Activated CD4-positive, alpha-beta T cell treated with anti-CD3 and anti-CD28 coated beads, Interleukin-2, Interleukin-6, amounts not matched to agents 100 ng/mL and 50 ng/mL, durations not matched to agents 16 hours and 8 hours (primary cell): ENCODE measurements around the gene SMAD3.

ENCODE experiments used
- DNase-seq: peaks from one replicate; pipeline ENCODE4 v3.0.0-alpha.2; 2020

SMAD3 gene

DNA sequence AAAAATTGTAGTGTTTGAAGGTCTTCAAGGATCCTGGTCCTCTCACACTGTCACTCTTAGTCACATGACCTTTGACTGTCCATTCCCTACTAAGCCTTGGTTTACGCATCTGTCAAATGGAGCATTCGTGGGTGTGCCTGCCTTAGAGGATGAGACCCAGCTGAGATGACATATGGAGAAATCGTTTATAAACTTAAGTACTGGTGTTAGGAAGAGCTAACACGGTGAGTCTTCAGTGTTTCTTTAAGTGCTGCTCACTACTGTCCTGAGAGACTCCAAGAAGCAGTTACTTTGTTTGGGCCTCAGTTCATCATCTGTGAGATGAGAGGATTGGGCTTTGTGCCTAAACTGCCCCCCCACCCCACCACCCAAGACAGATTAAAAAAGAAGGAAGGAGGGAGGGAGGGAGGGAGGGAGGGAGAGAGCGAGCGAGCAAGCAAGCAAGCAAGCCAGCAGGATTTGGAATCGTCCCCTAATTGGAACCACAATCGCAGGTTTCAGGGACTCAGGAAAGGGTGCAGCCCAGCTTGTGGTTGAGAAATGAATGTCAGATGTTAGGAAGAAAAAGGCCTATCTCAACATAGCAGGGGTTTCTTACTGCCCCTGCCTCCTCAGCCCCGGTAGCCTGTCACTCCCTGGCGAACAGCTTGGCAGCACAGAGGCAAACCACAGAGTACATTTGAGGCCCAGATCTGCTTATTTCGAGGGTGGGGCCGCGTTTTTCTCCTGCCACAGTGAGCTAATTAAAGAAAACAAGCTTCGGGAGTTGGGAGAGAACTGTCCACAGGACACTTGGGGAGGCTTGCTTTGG is 32.7 kb downstream of the SMAD3 start:
- DNase-seq: peak; percentile 64

DNA sequence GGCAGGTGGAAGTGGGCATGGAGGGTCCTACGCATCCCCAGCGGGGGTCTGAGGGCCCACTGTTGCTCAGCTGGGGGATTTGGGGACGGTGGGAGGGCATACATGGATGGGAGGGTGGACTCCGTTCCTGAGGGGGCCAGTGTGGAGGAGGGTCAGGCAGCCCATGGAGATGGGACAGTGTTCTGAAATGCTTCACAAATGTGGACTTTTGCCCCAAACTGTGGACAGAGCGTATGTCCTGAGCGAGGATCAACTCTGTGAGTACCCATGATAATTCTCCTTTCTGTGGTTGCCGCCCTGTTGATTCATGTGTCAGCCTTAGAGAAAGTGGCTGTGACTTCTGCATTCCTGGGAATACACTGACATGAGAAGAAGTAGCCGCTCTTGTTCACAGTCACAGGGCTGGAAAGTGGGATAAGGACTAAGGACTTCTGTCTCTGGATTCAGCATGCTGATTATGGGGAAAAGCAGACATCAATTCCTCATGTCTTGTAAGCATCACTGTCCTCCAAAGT is 33.4 kb downstream of the SMAD3 start:
- no peak for DNase-seq

DNA sequence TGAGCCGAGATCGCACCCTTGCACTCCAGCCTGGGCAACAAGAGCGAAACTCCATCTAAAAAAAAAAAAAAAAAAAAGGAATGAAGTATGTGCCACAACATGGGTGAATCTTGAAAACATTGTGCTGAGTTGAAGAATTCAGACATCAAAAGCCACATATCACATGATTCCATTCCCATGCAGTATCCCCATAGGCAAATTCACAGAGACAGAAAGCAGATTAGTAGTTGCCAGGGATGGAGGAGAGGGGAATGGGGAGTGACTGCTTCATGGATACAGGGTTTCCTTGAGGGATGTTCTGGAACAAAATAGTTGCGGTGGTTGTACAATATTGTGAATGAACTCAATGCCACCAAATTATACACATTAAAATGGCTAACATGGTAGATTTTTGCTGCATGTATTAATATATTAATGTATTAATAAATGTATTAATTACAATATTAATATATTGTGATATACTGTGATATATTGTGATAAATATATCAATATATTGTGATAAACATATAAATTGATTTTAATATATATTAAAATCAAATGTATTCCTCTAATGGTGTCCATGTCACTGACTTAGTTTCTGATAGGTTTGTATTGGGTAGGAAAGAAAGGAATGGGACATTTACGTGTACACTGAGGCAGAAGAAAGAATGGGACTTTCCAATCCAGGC is 34.9 kb downstream of the SMAD3 start:
- DNase-seq: no peak

DNA sequence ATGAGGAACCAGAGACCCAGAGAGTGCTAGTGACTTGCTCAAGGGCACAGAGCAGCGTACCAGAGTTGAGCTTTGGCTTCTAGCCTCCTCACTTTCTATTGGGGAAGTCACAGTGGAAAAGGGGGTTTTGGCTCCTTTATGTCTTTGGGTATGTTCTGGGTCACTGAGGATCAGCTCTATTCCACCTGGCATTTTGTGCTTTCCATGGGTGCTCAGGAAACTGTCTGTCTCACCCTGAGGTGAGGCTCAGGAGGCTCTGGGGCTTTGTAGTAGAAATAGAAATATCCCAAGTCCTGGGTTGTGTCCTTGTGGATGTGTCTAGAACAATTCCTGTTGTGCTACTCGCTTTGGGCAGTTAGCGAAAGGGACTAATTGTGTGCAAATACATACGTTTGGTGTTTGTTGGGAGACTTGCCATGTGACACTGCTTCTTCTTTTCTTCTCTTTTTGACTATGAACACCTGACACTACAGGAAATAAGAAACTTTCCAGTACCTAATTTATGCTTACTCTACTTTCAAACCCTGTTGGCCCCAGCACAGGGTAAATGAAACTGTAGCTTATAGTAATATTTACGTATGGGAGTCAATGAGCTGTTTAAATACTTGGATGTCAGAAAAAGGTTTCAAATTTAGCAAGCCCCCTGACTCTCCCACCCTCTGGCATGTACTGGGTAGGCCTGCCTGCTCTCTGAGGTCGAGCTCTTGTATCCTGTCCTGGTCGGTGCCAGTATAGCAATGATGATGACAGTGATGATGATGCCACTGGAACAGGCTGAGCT is 35.6 kb downstream of the SMAD3 start:
- DNase-seq: peak; percentile 94

DNA sequence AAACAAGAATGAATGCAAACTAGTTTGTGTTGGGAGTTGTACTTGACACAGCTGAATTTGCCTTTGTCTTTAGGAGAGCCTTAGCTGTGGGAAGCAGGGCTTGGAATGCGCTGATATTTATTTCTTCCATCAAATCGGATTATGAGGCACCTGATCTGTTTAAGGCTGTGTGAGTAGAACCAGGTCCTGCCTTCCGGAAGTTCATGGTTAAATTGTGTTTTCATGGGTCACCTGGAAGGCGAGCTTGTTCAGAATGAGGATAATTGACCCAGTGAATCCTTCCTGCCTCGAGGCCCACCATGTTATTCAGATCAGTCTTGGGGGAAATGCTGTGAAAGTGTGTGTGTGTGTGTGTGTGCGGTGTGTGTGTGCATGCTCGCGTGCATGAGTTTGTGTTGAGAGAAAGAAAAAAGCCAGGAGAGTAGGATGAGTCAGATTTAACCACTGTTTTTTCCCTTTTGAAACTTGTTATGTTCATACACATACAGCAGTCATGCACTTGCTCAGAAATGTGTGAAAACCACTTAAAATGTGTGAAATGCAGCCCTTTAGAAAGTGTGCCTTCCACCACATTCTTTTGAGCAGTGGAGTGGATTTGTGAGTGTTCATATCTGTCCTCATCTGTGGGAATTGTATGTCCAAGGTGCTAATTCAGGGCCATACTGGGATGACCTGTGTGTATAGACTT is 36.7 kb downstream of the SMAD3 start:
- DNase-seq: peak; percentile 89

DNA sequence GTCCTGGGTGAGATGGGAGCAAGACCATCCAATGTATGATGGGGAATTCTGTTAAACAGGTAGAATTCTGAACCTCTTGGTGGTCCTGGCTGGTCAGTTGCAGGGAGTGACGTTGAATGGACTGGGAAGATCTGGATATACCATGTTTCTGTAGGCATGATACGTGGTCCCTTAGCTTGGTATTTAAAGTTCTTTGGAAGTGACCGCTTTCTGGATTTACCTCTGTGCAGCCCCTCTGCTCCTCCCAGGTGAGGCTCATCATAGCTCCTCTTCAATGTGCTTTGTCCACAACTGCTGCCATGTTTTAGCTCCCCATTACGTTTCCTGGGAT is 37.2 kb downstream of the SMAD3 start:
- DNase-seq: no peak

DNA sequence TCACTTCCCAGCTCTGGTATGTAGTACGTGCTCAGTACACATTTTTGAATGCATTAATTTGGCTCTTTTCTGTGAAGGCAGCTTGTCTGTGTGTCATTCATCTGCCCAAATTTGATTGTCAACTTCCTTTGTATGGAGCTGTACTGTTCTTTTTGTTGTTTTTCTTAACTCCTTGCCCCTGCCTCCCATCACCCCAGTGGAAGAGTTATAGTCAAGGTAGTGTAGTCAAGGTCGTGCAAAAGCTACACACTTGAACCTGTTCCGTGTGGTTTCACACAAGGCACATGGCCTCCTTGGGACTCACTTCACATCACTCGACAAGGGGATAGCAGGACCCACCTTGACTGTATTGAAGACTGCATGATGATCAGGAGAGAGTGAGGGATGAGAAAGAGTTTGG is 37.6 kb downstream of the SMAD3 start:
- no peak for DNase-seq

DNA sequence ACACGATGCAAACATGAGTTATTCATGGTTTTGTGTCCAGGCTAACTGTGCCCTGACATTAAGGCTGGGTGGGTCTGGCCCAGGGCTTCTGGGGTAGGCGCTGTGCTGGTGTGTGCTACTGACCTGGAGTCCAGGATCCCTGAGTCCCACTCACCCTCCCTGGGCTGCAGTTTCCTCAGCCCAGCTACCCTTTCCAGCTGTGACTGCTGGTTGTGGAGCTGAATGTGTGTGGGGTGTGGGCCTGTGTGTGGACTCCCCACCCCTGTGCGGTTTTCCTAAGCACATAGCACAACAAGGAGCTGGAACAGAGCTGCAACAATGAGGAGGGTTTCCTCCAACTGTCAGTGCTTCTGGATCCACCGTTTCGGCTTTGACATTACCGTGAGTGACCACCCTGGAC is 38.0 kb downstream of the SMAD3 start:
- DNase-seq: no peak

DNA sequence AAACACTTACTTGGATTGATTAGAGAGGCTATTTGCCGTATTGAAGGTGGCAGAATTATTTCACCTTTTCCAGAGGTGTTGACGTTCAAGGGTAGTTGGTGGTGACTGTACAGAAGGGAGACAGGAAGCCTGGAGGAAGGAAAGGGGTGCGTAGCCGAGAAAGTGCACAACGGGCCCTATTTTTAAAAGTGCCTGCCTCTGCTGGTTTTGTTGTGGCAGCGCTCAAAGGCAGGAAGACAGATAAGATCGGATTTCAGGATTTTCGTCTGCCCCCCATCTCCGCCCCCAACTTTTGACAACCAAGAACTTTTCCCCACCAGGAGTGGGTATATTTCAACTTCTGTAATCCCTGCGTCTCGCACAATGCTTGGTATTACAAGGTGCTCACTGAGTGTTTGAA is 38.5 kb downstream of the SMAD3 start:
- no peak for DNase-seq

DNA sequence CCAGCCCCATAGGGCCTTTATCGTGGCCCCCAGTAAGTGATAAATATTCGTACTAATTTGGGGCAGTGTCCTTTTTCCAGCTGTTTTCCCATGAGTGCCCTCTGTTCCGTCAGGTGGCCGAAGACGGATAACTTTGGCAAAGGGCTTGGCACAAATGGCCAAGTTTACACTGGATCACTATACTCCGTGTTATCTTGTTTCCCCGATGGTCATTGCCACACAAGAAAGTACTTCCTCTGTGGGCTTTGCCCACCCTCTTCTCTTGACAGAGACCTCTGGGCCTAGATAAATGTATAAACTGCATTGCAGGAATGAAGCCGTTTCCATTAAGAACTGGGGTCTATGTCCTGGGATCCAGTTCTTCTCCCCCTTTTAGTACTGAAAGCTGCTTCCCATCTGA is 39.1 kb downstream of the SMAD3 start:
- no peak for DNase-seq

DNA sequence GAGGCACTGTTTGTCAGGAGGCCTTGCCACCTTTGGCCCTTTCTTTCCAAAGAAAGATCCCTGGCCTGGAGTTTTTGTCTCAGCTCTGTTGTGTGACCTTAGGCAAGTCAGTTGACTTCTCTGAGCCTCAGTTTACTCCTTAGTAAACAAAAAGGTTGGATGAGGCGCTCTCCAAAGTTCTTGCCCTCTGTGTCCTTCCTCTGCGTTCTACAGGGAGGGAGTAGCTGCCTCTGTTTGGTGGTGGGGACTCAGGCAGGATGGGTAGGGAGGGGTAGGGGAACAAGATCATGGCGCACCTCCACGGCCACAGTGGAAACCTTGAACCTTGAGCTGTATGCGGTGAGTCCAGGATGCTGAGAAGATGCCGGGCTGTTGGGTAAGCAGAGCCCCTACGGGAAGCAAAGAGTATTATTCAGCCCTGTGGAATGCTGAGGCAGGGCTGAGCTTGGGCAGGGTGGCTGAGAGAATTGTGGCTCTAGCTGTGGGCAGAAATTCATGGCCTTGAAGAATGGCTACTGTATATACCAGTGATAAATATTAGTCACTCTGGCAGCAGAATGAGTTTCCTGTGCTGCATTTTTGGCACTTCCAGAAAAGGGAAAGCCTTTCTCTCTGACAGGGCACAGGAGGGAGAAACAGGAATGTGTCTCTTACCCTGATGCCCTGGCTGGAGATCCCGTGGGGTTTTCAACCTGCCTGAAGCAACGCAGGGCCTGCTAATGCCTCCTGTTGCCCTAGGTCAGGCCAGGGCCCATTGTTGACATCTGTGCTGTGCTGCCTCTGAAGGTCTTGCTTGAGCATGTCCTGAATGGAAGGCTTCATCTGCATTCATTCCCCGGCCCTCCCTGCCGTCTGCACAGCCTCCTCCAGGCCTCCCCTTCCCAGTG is 39.9 kb downstream of the SMAD3 start:
- DNase-seq: no peak

DNA sequence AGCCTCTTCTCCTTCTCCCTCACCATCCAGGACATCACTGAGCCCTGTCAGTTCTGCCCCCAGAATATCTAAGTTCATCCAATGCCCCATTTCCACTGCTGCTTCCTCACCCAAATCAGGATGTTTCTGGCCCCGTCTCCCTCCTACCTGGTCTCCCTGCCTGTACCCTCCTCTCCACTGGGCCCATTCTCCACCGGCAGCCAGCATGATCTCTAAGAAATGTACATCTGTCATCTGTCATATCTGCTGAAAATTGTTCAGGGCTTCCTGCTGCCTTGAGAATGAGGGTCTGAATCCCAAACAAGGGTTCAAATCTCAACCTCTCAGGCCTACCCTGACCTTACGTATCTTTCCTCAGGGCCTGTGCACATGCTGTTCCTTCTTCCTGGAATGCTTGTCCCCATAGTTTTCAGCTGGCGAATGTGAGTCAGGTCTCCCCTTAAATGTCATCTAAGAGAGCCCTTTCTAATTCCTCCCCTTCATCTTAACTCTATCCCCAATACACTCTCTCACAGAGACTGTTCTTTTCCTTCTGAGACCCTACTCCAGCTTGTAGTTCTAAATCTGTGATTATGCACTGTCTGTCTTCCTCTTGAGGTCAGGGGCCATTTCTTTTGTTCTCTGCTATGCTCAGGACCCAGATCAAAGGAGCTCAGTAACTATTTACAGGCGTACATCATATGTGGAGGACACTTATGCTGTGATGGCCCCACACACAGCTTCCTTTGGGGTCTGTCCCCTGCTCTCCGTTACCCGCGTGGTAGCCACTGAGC is 40.8 kb downstream of the SMAD3 start:
- DNase-seq: no peak

DNA sequence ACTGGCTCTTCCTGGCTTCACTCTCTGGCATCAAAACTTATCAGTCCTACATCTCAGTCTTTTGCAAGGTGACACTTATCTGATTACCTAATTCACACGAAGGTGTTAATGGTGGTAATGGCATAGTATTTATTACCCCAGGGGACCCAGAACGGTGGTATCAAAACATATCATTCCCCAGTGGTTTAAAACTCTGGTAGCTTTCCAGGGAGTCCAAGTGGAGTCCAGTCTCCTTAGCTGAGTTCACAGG is 41.3 kb downstream of the SMAD3 start:
- no peak for DNase-seq

DNA sequence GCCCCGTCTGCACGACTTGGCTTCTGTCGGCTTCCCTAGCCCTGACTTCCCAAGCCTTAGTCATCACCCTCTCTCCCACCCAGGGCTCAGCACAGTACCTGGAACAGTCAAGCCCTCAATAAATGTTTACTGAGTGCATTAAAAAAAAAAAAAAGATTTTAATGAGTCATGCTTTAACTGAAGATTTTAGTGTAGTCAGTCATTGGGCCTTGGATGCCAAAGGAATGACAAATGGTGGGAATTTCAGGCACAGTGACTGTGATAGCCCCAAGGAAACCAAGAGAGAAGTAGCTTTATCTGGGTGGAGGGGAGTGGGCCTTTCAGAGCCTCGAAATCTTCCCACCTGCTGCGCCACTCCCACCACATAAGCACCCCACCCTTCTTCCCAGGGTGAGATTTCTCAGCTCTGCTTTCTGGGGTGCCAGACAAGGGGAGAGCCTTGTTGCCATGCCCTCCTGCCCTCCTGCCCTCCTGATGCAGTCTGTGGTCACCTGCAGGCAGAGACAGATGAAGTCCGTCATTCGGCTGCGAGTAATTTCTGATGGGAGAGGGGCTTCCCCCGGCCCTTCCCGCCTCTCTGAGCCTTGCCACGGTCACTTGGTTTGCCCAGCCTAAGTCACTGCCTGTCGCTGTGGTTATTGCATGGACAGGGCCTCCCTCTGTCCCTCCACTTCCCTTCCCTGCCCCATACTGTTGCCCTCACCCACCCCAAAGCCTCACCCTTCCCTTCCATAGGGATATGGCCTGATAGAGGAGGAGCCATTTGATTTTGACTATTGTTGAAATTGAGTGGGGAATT is 41.8 kb downstream of the SMAD3 start:
- no peak for DNase-seq

DNA sequence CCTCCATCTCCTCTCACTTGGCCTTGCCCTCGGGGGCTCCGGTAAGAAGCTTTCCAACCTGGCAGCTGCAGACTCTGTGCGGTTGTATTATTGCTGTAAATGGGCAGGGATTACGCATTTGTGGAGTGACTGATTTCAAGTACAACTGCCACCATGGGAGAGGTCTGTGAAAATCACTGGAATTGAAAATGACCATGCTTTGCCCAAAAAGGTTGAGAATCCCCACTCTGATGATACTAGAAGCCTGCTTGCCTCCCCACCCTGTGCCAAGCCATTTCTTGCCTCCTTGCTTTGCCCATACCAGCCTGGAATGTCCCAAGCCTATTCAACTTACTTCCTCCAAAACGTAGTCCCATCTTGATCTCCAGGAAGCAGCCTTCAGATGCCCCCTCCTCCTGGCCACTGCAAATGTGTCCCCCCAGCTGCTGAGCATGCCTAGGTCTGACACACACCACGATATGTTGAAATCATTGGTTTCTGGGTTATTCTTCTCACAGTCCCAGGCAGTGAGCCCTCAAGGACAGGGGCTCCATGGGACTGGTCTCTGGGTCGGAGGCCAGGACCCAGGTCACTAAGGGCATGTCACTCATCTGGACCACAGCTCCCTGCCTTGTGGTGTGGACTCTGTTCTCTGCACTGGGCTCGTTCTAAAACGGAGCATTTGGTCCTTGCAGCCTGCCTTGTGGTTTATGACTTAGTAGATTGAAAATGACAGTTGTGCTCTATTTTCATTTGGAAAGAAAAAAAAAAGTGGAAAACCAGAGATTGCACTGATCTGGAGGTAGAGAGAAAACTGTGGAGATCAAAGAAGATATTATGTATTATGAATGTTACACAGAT is 42.9 kb downstream of the SMAD3 start:
- no peak for DNase-seq

DNA sequence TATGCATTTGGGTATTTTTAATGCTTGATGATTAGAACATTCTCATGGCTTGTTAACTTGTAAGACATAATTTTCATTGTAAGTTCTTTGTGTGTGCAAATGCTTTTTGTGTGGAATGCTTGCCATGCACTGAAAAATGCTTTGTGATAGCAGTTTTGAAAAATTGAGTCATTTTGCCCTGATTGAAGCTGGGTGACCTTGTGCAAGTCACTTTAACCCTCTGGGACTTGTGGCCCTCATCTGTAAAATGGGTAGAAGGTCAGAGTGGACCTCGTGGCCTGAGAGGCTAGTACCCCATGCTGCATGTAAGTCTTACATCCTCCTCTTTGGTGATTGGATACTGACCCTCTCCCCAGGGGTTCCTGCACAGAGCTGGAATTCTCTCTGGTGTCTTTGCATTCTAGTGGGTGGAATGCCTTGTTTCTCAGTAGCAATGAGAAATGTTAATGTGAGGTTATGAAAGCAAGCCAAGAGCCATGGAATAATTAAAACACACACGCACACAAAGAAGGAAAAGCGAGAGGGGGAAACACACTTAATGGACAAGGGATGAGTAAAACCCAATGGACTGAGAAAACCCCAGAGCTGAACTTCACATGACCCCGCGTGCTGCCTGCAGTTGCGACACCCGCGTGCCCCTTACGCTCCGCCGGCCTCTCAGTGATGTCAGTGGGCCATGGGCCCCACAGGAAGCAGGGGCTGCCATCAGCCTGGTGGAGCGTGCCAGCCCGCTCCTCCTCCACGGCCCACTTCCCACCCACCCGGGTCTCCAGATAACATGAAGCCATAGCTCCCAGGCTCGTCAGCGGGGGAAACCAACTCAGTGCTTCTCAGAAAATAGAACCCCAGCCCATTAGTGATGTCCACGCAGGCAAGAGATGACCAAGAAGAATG is 44.0 kb downstream of the SMAD3 start:
- DNase-seq: no peak

DNA sequence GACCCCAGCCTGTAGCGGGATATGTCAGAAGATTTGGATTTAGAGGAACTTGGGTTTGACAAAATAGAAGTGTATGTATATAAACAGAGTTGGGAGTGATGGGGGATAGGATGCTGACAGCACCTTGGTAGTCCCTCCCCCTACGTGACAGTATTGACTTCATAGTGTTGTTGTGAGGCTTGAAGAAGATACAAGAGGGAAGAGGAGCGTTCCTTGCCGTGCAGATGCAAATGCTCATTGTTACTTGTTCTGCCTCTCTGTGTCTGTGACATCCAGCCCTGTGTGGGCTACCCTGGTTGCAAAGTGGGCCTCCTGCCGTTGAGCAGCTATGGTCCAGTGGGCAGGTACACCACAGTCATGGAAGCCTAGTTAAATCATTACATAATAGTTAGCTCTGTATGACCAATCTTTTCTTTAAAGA is 45.0 kb downstream of the SMAD3 start:
- DNase-seq: no peak
